Liver (tissue), 9 donors: ENCODE results near the gene LY6G6C. TPM values are rescaled to one million over a fixed set of nuclear protein-coding genes. Genes with fewer than 3 reads are reported as not detected.
A peak's percentile ranks its signal among the peaks of the same experiment; 100 is the strongest.

Experiments
- DNase-seq: peaks from one replicate; pipeline ENCODE4 v3.0.0-alpha.2; 2017; ENCODE audit warnings: low spot score
- H3K27ac ChIP-seq, 2 donors: one replicate each; pipeline ENCODE4 v1.7.0; 2013; ENCODE audit warnings: inconsistent platforms in 2 of 2, low read length in 2 of 2, control low read depth in 1 of 2, low read depth in 1 of 2, mild to moderate bottlenecking in 1 of 2
- H3K27me3 ChIP-seq, 4 donors: one replicate each; pipeline versions ENCODE4 v1.6.1 to v1.7.0; 2013; ENCODE audit warnings: low read length in 3 of 4, inconsistent platforms in 1 of 4, mild to moderate bottlenecking in 1 of 4, moderate library complexity in 1 of 4; ENCODE audit not compliant: control insufficient read depth in 4 of 4, insufficient read depth in 4 of 4
- H3K36me3 ChIP-seq, 4 donors: one replicate each; pipeline versions ENCODE4 v1.6.1 to v1.7.0; 2013; ENCODE audit warnings: low read length in 3 of 4, mild to moderate bottlenecking in 3 of 4, low read depth in 1 of 4, moderate library complexity in 1 of 4; ENCODE audit not compliant: control insufficient read depth in 4 of 4, insufficient read depth in 3 of 4
- H3K4me1 ChIP-seq, 4 donors: one replicate each; pipeline versions ENCODE4 v1.6.1 to v1.7.0; 2013; ENCODE audit warnings: low read length in 3 of 4, mild to moderate bottlenecking in 3 of 4, moderate library complexity in 1 of 4; ENCODE audit not compliant: control insufficient read depth in 4 of 4, insufficient read depth in 4 of 4
- H3K4me3 ChIP-seq, 3 donors: one replicate each; pipeline versions ENCODE4 v1.6.1 to v1.7.0; 2013; ENCODE audit warnings: low read length in 3 of 3, control low read depth in 1 of 3, low read depth in 1 of 3, mild to moderate bottlenecking in 1 of 3
- H3K9ac ChIP-seq, 2 donors: one replicate each; pipeline ENCODE4 v1.7.0; 2013; ENCODE audit warnings: low read length in 2 of 2, mild to moderate bottlenecking in 2 of 2, moderate library complexity in 2 of 2, control low read depth in 1 of 2, low read depth in 1 of 2
- H3K9me3 ChIP-seq, 4 donors: one replicate each; pipeline versions ENCODE4 v1.6.1 to v1.7.0; 2013; ENCODE audit warnings: low read length in 3 of 4; ENCODE audit not compliant: control insufficient read depth in 4 of 4
- ATF3 ChIP-seq: IDR thresholded peaks from 2 replicates; pipeline ENCODE4 v1.6.1; 2016; ENCODE audit warnings: antibody characterized with exemption
- CTCF ChIP-seq: fragments of 150-350 bp; IDR thresholded peaks from 2 replicates; pipeline ENCODE4 v1.5.1; 2017; ENCODE audit warnings: improper control_type of control experiment, low read depth, low read length; ENCODE audit not compliant: missing input control
- EGR1 ChIP-seq, 2 donors: IDR thresholded peaks; 2 replicates each; pipeline ENCODE4 v1.6.1; 2016 to 2018; ENCODE audit warnings: antibody characterized with exemption in 2 of 2, low read depth in 2 of 2
- FOXA1 ChIP-seq: IDR thresholded peaks from 2 replicates; pipeline ENCODE4 v1.6.1; 2016; ENCODE audit warnings: antibody characterized with exemption
- FOXA2 ChIP-seq: IDR thresholded peaks from 2 replicates; pipeline ENCODE4 v1.6.1; 2016; ENCODE audit warnings: antibody characterized with exemption
- HNF4A ChIP-seq, 2 donors: conservative IDR thresholded peaks; 2 replicates each; pipeline ENCODE4 v1.6.1; 2016; ENCODE audit warnings: antibody characterized with exemption in 2 of 2, mild to moderate bottlenecking in 2 of 2
- HNF4G ChIP-seq: IDR thresholded peaks from 2 replicates; pipeline ENCODE4 v1.6.1; 2016; ENCODE audit warnings: antibody characterized with exemption
- JUND ChIP-seq, 2 donors: IDR thresholded peaks; 2 replicates each; pipeline ENCODE4 v1.6.1; 2016; ENCODE audit warnings: antibody characterized with exemption in 2 of 2
- MAX ChIP-seq: IDR thresholded peaks from 2 replicates; pipeline ENCODE4 v1.6.1; 2016; ENCODE audit warnings: antibody characterized with exemption
- NR2F2 ChIP-seq: IDR thresholded peaks from 2 replicates; pipeline ENCODE4 v1.6.1; 2016; ENCODE audit warnings: antibody characterized with exemption
- RAD21 ChIP-seq, 2 donors: IDR thresholded peaks; 2 replicates each; pipeline ENCODE4 v1.6.1; 2016; ENCODE audit warnings: antibody characterized with exemption in 2 of 2, mild to moderate bottlenecking in 2 of 2
- REST ChIP-seq: IDR thresholded peaks from 2 replicates; pipeline ENCODE4 v1.6.1; 2016; ENCODE audit warnings: antibody characterized with exemption, mild to moderate bottlenecking
- RXRA ChIP-seq, 2 donors: IDR thresholded peaks; 2 replicates each; pipeline ENCODE4 v1.6.1; 2017 to 2018; ENCODE audit warnings: antibody characterized with exemption in 2 of 2, mild to moderate bottlenecking in 1 of 2
- SP1 ChIP-seq: IDR thresholded peaks from 2 replicates; pipeline ENCODE4 v1.6.1; 2018; ENCODE audit warnings: antibody characterized with exemption, mild to moderate bottlenecking
- TAF1 ChIP-seq: conservative IDR thresholded peaks from 2 replicates; pipeline ENCODE4 v1.6.1; 2016; ENCODE audit warnings: antibody characterized with exemption, mild to moderate bottlenecking
- YY1 ChIP-seq: IDR thresholded peaks from 2 replicates; pipeline ENCODE4 v1.6.1; 2016; ENCODE audit warnings: antibody characterized with exemption, mild to moderate bottlenecking
- ZBTB33 ChIP-seq: IDR thresholded peaks from 2 replicates; pipeline ENCODE4 v1.6.1; 2016; ENCODE audit warnings: antibody characterized with exemption
- WGBS: extraction: QIAGEN DNeasy Blood & Tissue Kit; methylation state at CpG from one replicate; pipeline ENCODE4 v1.1.7; 2013; 5-methylcytosine and 5-hydroxymethylcytosine counted together
- polyA plus RNA-seq, 2 donors: library from polyadenylated mRNA; stranded (reverse) in 1 of 2; unstranded in 1 of 2; fragments of 200-250 nt in 1 of 2; fragments of >200 nt in 1 of 2; fragmentation: Nextera tagmentation in 1 of 2; extraction: Ambion mirVana in 1 of 2; gene quantifications; one replicate each; pipeline versions ENCODE4 v1.2.1 to v1.2.3, GENCODE V29; 2013 to 2015
- total RNA-seq, 2 donors: library from RNA; depleted of rRNA; stranded (reverse); fragments of >200 nt; gene quantifications; one replicate each; pipeline ENCODE4 v1.2.3, GENCODE V29; 2014
- donor health status: healthy.
- donor health status: healthy.
- donor health status: healthy.
- donor health status: healthy.
- donor health status: healthy.

The LY6G6C gene
- total and polyA plus RNA-seq, 4 donors: not detected

GRCh38 chr6:31732029-31732428, 10.5 kb upstream of the LY6G6C start (continued):
- TF ChIP-seq CTCF: no peak
- no peak for TF ChIP-seq EGR1 (IDR thresholded peaks at IDR 0.05; ENCODE audit: low read depth in 2 of 2)

GRCh38 chr6:31730631-31731086, 9.1 kb upstream of the LY6G6C start:
- peak overlapping the region; percentile 91 to 92 for H3K27ac ChIP-seq
- peaks cover 8 to 33% (median 20%) of the 10 kb centered on the region in 4 donors for H3K36me3 ChIP-seq
- TF ChIP-seq FOXA1 (no peak), ZBTB33 (no peak), YY1 (no peak), MAX (no peak), HNF4A (conservative IDR thresholded peaks at IDR 0.05) (no peak), REST (no peak), JUND (IDR thresholded peaks at IDR 0.05) (no peak), RXRA (IDR thresholded peaks at IDR 0.05) (no peak), RAD21 (IDR thresholded peaks at IDR 0.05) (no peak), FOXA2 (no peak), ATF3 (no peak), SP1 (no peak), HNF4G (no peak), TAF1 (no peak), CTCF (no peak), EGR1 (IDR thresholded peaks at IDR 0.05; ENCODE audit: low read depth in 2 of 2) (no peak), NR2F2 (no peak)
- no peak overlapping the region for H3K9ac ChIP-seq
- peaks cover 7 to 39% (median 21%) of the 10 kb centered on the region in 4 donors for H3K4me1 ChIP-seq
- H3K4me3 ChIP-seq: no peak overlapping the region
- 94% methylated on average over 11 of the region's 11 CpGs for WGBS
- DNase-seq: no peak
- H3K9me3 ChIP-seq: no peaks in the 10 kb centered on the region
- H3K27me3 ChIP-seq: no peaks in the 10 kb centered on the region
